GM21825 (cell line): ENCODE measurements around the gene TRIO.
A peak's percentile ranks its signal among the peaks of the same experiment; 100 is the strongest.

Source experiments
- ATAC-seq: cut with Tn5 transposase; IDR thresholded peaks from one replicate; pipeline ENCODE4 v1.9.1; 2021; ENCODE audit warnings: mild to moderate bottlenecking, moderate library complexity; ENCODE audit not compliant: unreplicated experiment

TRIO gene

DNA sequence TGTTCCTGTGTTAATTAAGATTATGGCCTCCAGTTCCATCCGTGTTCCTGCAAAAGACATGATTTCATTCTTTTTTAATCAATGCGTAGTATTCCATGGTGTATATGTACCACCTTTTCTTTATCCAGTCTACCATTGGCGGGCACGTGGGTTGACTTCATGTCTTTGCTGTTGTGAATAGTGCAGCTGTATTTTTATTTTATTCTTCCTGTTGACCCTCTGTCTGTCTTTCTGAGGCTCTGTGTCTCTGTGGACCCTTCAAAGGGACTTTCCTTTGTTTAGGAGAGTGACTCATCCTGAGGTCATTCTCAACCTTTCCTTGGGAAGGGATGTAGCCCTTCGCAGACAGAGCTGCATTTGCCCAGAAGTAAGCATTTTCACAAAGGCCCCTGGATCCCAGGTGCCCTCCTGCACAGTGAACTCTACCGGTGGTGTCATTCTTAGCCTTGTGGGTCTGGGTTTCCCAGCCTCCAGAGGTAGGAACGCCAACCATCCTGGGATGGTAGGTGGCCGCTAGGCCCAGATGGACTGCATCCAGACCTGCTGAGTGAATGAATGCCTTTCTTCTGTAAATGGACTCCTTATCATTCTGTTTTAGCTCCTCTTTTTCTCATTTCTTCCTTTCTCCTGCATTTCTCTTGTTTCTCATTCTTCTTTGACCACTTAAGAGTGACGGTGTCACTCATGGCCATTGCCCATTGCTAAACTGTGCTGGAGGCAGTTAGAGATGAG lies 22.4 kb downstream of the TRIO start:
- ATAC-seq: no peak

DNA sequence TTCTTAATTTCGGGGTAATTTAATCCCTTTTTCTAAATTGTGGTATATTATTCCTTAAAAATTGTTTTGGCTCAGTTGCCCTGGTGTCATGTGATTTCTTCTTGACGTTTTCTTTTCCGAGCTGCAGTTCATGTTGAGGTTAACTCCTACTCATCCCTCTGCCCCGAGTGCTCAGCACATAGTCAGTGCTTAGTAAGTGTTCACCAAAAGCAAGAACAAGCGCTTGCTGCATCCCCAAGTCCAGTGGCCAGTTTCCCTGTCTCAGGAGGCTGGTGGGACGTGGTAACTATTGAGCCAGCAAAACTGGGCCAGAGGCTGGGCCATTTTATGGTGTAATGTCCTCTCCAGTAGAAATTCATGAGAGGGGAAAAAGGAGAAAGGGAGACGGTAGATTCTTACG lies 23.3 kb downstream of the TRIO start:
- no peak for ATAC-seq

DNA sequence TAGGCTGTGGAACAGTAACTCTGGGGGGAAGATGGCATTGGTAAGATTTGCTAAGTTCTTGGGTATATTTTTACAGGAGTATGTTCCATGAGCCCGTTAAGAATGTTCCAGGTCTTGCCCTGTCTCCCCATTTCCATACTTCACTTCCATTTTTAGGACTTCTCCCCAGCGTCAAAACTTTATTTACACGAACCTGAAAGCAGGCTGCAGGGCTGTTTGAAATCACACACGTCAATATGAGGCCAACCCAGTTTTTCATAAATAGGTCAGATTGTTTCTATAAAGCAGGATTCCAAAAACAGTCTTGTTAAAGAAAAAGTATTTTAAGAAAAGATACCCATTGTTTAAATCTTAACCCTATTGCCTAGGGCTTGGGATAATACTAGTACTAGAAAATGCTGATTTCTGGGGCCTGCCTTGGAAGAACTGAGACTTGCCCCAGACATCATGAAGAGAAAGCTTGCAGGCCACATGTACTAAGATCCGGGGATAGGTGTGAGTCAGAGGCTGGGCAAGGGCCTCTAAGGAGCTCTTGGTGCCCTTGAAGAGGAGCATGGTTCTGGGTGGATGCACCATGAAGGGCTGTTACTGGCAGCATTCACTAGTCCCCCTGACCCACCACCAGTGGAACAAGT lies 24.2 kb downstream of the TRIO start:
- ATAC-seq: peak; percentile 36

DNA sequence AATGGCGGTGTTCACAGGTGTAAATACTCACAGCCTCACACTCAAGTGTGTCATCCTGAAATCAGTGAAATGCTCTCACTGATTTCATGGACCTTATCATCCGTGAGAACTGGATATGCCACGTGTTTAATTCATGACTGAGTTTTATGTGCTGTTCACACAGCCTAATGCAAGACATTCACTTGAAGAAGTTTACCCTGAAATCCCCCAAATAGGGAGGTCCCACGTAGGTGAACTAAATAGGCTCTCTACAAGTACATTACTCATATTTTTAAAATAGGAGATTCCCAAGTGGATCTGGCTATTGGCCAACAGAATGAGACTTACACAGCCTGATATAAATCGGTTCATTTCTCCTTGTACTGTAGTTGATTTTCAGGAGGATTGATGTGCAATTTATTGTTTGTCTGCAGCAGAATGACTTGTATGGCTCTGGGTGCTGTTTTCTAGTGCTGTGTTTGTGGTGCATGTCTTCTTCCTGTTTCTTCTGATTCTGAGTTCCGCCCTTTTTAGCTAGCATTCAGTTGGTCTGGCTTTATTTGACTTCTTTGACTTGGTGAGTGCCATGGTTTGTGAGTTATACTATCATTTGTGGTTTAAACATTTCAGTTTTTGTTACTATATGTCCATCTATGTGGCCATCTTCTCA lies 25.1 kb downstream of the TRIO start:
- ATAC-seq: peak; percentile 42

DNA sequence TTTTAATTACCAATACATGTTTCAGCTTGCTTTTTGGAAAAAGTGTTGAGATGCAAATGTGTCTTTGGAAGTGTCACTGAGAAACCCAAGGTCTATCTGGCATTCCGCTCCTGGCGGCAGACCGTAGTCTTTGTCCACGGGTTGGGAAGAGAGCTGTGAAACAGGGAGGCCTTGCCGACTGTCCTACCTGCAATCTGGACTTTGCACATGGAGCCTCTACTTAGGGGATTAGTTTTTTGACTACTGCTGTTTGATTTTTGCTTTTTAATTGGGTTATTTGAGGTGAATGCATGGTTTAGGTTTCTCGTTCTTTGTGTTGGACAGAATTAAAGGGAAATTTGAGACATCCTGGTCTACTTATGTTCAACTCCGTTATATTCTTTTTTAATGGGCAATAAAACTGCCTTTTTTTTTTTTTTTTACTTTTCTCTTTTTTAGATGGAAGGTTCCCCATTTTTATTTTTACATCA lies 25.7 kb downstream of the TRIO start:
- peak; percentile 0 for ATAC-seq

DNA sequence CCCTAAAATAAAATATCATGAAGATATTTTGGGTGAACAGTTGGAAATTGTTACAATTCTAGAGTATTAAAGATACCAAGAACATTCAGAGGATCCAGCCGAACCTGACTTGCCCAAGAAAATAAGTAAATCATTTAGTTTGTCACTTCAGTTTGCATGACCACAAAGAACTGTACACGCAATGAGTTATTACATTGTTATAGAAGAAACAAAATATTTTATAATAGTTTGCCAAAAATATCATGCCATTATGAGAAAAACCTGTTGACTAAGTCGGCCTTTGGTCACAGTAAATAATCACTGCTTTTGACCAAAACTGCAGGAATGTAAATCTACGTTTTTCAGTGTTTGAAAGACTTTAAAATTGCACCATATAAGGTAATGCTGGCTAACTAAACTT lies 27.9 kb downstream of the TRIO start:
- ATAC-seq: no peak

DNA sequence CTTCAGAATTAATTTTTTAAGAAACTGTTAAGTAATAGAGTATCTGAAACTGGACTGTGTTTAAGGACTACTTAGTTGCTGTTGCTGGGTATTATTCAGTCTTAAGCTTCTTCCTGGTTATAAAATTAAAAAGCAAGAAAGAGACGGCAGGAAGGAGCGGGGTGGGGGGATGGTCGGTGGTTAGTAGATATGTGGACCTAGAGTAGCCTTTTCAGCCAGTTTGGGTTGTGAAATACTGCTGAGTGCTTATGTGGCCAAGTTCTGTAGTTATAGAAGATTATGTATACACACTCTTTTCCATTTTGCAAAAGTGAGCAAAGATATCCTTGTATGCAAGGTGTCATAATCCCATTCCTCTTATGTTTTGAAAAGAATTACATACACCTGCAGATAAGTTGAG lies 28.5 kb downstream of the TRIO start:
- ATAC-seq: no peak

DNA sequence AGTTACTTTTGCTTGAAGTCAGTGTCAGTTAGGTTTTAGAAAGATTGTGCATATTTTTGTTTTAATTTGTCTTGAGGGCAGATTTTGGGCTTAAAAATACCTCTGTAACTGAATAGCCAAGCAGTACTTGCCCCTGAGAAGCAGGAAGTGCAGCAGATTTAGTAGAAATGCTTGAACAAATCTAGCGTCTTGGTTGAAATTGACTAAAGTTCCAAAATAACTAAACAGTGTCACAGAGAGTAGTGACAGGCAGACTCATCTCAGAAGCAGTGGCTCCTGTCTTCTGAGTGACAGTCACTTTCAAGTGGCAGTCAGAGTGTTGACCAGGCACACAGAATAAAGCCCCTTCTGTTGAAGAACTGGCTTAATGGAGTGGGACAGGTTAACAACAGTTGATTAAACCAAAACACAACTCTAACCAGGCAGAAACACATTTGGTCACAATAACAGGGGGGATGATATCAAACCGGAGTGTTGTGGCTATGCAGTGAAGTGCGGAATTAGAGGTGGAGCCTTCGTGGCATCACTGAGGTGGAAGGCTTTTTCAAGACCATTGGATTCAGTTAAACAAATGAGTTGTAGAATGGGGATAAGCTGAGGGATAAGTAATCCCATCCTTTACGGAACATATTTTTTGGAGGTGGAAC lies 29.1 kb downstream of the TRIO start:
- ATAC-seq: peak; percentile 42

DNA sequence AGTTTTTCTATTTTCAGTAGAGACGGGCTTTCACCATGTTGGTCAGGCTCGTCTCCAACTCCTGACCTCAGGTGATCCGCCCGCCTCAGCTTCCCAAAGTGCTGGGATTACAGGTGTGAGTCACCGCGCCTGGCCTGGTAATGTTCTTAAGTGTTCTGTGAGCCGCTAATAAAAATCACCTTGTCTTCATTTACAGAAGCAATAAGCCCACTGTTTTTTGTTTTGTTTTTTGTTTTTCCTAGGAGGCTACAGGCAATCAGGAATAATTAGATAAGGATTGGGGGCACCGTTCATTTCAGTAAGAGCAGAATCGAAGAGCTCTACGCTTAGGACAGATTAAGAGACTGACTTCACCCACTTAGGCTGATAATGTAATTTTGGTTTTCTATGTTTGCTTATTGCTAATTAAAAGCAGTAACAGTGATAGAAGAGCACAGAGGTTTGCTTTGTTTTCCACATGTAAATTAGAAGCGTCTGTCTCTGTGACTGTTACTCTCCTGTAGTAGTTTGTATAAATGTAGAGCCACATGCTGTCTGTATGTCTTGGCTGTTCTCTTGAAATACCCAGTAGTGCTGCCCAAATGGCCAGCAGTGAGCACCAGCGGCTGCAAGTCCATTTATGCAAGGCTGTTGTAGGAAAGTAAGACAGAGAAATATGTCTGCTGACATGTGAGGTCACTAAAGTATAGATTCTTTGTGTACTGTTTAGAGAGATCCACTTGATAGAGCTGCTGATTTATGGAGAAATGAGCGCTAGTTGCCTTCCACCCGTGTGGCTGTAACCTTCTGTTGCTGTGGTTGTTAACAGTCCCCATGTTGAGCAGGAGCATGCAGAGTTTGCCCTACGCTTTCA lies 30.5 kb downstream of the TRIO start:
- no peak for ATAC-seq

DNA sequence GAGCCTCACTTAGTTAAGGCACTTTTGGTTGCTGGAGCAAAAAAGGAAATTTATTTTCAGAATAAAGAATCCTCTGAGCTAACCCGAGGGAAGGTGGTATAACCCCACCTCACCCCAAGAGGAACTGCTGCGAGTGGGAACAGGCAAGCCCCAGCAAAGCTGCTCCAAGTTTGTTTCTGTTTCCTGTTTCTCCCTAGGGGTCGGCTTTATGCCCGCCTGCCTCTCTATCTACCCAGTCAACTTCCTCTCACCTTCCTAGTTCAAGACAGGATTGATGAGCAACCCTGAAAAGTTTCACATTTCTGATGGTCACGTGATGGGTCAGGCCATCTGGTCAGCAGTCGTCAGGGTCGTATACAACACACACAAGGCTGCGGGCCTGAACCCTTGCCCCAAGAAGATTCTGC lies 31.1 kb downstream of the TRIO start:
- ATAC-seq: peak; percentile 52

DNA sequence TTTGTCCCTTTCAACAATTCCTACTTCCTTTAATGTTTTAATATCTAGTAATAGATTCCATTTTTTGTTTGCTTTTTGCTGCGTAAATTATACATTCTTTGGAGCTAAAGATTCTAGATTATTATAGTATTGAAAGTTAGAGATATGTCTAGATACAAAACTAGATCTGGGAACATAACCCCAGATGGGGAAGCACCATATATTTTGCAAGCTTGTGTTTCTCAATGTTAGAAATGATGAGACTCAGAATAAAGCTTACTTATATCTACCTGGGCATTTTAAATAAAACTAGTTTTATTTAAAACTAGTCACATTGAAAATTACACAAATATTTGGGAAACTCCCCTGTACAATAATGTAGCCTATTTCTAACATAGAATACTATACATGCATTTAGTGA lies 32.2 kb downstream of the TRIO start:
- ATAC-seq: no peak

DNA sequence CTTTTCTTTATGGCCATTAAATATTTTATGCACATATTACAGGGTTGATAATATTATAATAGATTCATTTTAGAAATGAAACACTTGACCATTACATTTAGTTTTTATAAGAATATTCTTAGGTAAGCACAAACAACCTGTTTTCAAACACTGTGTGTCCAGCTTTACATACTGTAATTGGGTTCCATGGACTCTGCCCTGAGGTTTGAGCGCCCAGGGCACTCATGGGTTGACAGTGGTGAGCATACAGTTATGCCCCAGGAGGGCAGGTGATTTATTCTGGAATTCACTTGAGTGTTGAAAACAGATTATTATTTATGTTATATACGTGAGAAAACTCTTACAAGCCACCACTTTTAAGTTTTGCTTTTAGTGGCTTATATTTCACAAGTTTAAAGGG lies 33.7 kb downstream of the TRIO start:
- no peak for ATAC-seq

DNA sequence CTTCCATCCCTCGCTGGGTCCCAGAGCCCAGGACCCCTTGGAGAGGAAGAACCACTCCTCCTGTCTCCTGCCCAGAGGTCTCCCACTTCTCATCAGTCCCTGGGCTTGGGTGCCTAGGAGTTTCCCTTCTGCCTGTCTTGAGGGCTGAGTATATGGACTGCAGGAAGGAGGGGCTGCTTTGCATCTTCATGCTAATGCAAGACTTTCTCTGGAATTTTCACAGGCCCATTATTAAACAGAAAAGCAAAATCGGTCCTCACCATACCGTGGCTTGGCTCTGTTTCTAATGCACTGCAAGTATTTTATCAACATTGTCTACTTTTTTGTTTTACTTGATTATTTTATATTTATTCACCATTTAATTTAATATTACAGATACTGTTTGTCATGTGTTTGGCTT lies 34.5 kb downstream of the TRIO start:
- ATAC-seq: no peak

DNA sequence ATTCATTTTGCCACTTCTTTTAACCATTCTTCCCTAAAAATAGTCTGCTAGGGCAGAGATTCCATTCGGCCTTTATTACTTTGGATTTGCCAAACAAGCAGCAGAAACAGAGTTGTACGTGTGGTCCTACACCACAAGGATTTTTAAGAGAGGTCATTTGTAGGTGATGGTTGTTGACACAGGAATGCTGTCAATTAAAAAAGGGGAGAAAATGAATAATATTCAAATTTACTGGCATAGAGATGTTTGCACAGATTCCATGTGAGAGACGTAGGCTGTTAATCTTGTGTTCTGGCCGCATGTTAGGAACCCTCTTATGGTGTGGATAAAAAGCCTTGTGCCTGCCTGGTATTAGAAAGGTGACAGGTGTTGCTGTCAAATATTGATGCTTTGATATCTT lies 34.9 kb downstream of the TRIO start:
- no peak for ATAC-seq

DNA sequence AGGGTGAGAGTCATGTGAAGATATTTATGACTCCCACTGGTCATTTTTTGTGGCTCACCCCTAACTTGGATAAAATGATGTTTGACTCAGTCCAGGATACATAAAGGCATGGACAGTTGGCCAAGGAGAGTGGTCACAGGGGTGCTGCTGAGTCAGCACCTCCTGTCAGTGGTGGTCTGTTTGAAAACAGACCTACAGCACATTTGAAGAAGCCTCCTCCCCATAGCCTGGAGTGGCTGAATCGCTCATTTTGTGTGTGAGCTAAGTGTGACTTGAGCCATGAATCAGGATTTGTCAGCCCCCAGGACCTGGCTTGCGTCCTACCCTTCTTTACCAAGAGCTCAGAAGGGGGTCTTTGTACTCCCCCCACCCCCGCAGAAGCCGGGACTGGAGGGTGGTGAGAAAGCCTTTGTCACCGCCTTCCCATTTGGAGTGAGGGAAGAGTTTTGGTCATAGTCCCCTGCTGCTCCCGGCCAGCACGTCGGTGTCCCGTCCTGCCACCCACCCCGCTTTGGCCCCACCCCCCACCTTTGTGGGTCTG lies 35.6 kb downstream of the TRIO start:
- no peak for ATAC-seq

DNA sequence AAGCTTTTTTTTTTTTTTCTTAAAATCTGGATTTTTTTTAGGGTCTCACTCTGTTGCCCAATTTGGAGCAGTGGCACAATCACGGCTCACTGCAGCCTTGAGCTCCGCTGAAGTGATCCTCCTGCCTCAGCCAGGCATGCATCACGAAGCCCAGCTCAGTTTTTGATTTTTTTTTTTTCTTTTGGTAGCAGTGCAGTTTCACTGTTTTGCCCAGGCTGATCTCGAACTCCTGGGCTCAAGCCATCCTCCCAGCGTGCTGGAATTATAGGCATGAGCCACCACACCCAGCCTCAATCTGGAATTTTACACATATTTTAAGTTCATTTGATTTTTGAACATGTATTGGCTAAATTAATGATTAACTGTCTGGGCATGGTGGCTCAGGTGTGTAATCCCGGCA lies 36.3 kb downstream of the TRIO start:
- ATAC-seq: no peak

DNA sequence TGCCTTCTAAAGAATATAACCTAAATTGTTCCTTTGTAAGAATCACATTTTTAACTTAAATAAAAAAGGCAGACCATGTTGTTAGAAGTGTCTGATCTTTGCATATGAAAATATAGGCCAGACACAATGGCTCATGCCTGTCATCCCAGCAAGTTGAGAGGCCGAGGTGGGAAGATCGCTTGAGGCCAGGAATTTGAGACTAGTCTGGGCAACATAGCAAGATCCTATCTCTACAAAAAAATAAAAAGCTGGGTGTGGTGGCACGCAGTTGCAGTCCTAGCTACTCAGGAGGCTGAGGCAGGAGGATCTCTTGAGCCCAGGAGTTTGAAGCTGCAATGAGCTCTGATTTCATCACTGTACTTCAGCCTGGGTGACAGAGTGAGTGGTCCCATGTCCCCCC lies 37.3 kb downstream of the TRIO start:
- no peak for ATAC-seq

DNA sequence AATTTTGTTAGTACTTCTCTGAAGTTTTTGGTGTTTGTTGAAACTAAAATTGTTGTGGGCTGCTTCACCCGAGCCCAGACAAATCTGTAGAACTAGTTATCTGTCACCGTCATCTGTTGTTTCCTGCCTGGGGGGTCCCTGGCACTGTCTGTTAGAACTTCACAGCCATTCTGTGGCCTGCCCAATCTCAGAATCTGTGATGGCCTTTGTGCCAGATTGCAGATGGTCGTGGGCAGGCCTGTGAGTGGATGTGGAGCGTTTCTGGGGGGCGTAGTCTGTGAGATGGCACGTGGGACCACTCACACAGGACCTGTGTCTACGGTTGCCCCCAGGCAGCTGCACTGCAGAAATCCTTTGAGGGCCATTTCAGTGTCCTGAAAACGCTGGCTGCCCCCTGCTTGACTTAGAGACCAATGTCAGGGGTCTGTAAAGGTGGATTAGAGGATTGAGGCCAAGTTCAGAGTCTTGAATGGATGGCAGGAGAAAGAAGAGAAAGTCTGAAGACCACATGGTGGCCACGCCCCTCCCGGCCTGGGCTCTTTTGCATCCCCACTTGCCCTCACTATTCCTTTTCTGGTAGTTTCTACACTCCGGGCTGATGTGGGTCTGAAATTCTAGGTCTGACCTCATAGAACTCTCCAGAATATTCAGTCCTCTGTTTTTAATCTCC lies 38.3 kb downstream of the TRIO start:
- no peak for ATAC-seq

DNA sequence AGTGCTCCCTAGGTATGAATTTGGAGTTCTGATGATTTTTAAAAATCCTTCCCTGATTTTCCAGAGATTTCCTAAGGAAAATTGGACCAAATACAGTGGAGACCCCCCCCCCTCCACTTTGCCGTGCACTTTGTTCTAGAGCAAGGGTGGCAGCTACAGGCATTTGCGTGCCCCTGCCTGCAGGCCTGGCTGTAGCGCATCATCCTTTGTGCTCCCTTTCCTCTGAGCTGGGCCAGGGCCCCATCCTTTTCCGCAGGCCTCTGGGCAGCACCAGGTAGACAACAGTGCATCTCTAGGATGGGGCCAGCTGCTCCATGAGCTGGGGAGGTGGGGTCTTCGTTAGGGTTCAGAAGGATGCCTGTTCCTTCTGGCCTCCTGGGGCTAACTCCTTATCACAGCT lies 39.6 kb downstream of the TRIO start:
- no peak for ATAC-seq
